OCI-LY1 (cell line): ENCODE measurements around the gene IFNLR1.

Experiments
- H2AFZ ChIP-seq: fragments of 200-600 bp; sonication (generic), shearing (Covaris generic); 2 replicates; pipeline ENCODE4 v1.6.0; 2014; ENCODE audit warnings: antibody characterized with exemption, mild to moderate bottlenecking, low read length
- H3F3A ChIP-seq: fragments of 200-600 bp; sonication (generic), shearing (Covaris generic); 2 replicates; pipeline ENCODE4 v1.6.0; 2014; ENCODE audit warnings: mild to moderate bottlenecking, antibody characterized with exemption, low read length, moderate library complexity; ENCODE audit not compliant: insufficient read depth
- H3K27ac ChIP-seq: fragments of 200-600 bp; sonication (generic); 2 replicates; pipeline ENCODE4 v1.5.1; 2014; ENCODE audit warnings: low read length, mixed run types, mild to moderate bottlenecking, low read depth; ENCODE audit not compliant: poor library complexity, severe bottlenecking
- H3K27me3 ChIP-seq: fragments of 200-600 bp; sonication (generic); 2 replicates; pipeline ENCODE4 v1.6.0; 2014; ENCODE audit warnings: antibody characterized with exemption, mild to moderate bottlenecking, low read length, moderate library complexity; ENCODE audit not compliant: insufficient read depth
- H3K36me3 ChIP-seq: fragments of 200-600 bp; sonication (generic); 2 replicates; pipeline ENCODE4 v1.6.1; 2014; ENCODE audit warnings: mild to moderate bottlenecking, antibody characterized with exemption, low read length, moderate library complexity, mixed read lengths; ENCODE audit not compliant: insufficient read depth
- H3K4me1 ChIP-seq: fragments of 200-600 bp; sonication (generic); 2 replicates; pipeline ENCODE4 v1.5.1; 2014; ENCODE audit warnings: mild to moderate bottlenecking, low read length, moderate library complexity; ENCODE audit not compliant: insufficient read depth, severe bottlenecking
- H3K4me2 ChIP-seq: fragments of 200-600 bp; sonication (generic), shearing (Covaris generic); 2 replicates; pipeline ENCODE4 v1.6.1; 2014; ENCODE audit warnings: low read length
- H3K4me3 ChIP-seq: fragments of 200-600 bp; sonication (generic); 2 replicates; pipeline ENCODE4 v1.5.1; 2014; ENCODE audit warnings: low read length, low read depth, mild to moderate bottlenecking, mixed read lengths; ENCODE audit not compliant: poor library complexity, severe bottlenecking
- H3K79me2 ChIP-seq: fragments of 200-600 bp; shearing (Covaris generic); 2 replicates; pipeline ENCODE4 v1.6.1; 2016; ENCODE audit warnings: mixed run types, low read length, mixed read lengths; ENCODE audit not compliant: insufficient read depth
- H3K9ac ChIP-seq: fragments of 200-600 bp; sonication (generic), shearing (Covaris generic); 2 replicates; pipeline ENCODE4 v1.6.1; 2014; ENCODE audit warnings: mild to moderate bottlenecking, low read length, mixed read lengths
- H3K9me2 ChIP-seq: fragments of 200-600 bp; sonication (generic), shearing (Covaris generic); 2 replicates; pipeline ENCODE4 v1.6.1; 2014; ENCODE audit warnings: low read depth, mild to moderate bottlenecking, low read length, mixed read lengths
- H3K9me3 ChIP-seq: fragments of 200-600 bp; shearing (Covaris generic); 2 replicates; pipeline ENCODE4 v1.6.1; 2014; ENCODE audit warnings: low read length, mixed read lengths
- H4K20me1 ChIP-seq: fragments of 200-600 bp; sonication (generic), shearing (Covaris generic); 2 replicates; pipeline ENCODE4 v1.6.0; 2016; ENCODE audit warnings: mild to moderate bottlenecking, low read length; ENCODE audit not compliant: insufficient read depth
- CTCF ChIP-seq: fragments of 200-600 bp; sonication (generic), shearing (Covaris generic); IDR thresholded peaks from 2 replicates; pipeline ENCODE4 v1.5.1; 2017; ENCODE audit warnings: mild to moderate bottlenecking, antibody characterized with exemption, low read length, moderate library complexity, mixed read lengths
- EZH2 ChIP-seq: fragments of 200-600 bp; sonication (generic), shearing (Covaris generic); IDR thresholded peaks from 2 replicates; pipeline ENCODE4 v1.8.0; 2017; ENCODE audit warnings: borderline replicate concordance, mixed run types, mild to moderate bottlenecking, antibody characterized with exemption, low read length, moderate library complexity, mixed read lengths

Gene IFNLR1

GRCh38 chr1:24206083-24206464 lies 19.0 kb upstream of the IFNLR1 start:
- TF ChIP-seq EZH2, result no peak
- TF ChIP-seq CTCF, result no peak
- no peak overlapping the region for H3K4me3 ChIP-seq
- no peaks in the 10 kb centered on the region; the same call in 1 of the 2 replicates for H3K36me3 ChIP-seq
- no peaks in the 10 kb centered on the region for H4K20me1 ChIP-seq
- 0 out of 2 replicates have a peak, but pooled peaks cover 2% of the 10 kb centered on the region for H3K9me3 ChIP-seq
- H3K9ac ChIP-seq, result no peak overlapping the region
- no peaks in the 10 kb centered on the region for H3K27me3 ChIP-seq
- no peaks in the 10 kb centered on the region for H3K9me2 ChIP-seq
- H3K4me1 ChIP-seq, result peaks cover 54% of the 10 kb centered on the region
- H3K4me2 ChIP-seq, result no peak overlapping the region
- H3K79me2 ChIP-seq, result no peaks in the 10 kb centered on the region
- no peaks in the 10 kb centered on the region for H3F3A ChIP-seq
- H3K27ac ChIP-seq, result peak overlapping the region; percentile 92
- no peak overlapping the region for H2AFZ ChIP-seq

GRCh38 chr1:24205345-24206082 lies 18.4 kb upstream of the IFNLR1 start:
- Histone ChIP-seq H3K79me2 (no peaks in the 10 kb centered on the region), H3K27ac (peak overlapping the region; percentile 92), H4K20me1 (no peaks in the 10 kb centered on the region)

GRCh38 chr1:24204116-24204515 lies 17.0 kb upstream of the IFNLR1 start:
- H2AFZ ChIP-seq, result no peak overlapping the region
- H3K9ac ChIP-seq, result peak overlapping the region; percentile 39
- peak overlapping the region; percentile 51 for H3K4me2 ChIP-seq
- no peaks in the 10 kb centered on the region for H3K36me3 ChIP-seq
- no peaks in the 10 kb centered on the region for H3K9me3 ChIP-seq
- H3K27me3 ChIP-seq, result no peaks in the 10 kb centered on the region
- H3K79me2 ChIP-seq, result no peaks in the 10 kb centered on the region
- H3F3A ChIP-seq, result no peaks in the 10 kb centered on the region
- peaks cover 74% of the 10 kb centered on the region for H3K4me1 ChIP-seq
- H3K9me2 ChIP-seq, result no peaks in the 10 kb centered on the region
- TF ChIP-seq EZH2, result no peak
- no peak for TF ChIP-seq CTCF
- no peak overlapping the region for H3K4me3 ChIP-seq
- H3K27ac ChIP-seq, result peak overlapping the region; percentile 92
- H4K20me1 ChIP-seq, result no peaks in the 10 kb centered on the region

More at GRCh38 chr1:24205345-24206082, 18.4 kb upstream of the IFNLR1 start:
- Histone ChIP-seq H3K4me2 (no peak overlapping the region), H3K36me3 (no peaks in the 10 kb centered on the region; the same call in 1 of the 2 replicates), H2AFZ (no peak overlapping the region), H3K9me2 (no peaks in the 10 kb centered on the region), H3K9me3 (no peaks in the 10 kb centered on the region), H3K4me3 (no peak overlapping the region), H3F3A (no peaks in the 10 kb centered on the region), H3K27me3 (no peaks in the 10 kb centered on the region), H3K4me1 (peaks cover 60% of the 10 kb centered on the region), H3K9ac (no peak overlapping the region; the same call in 1 of the 2 replicates)
- TF ChIP-seq CTCF (no peak), EZH2 (no peak)
